ENCODE data around the gene INPPL1.

Gene INPPL1

DNA sequence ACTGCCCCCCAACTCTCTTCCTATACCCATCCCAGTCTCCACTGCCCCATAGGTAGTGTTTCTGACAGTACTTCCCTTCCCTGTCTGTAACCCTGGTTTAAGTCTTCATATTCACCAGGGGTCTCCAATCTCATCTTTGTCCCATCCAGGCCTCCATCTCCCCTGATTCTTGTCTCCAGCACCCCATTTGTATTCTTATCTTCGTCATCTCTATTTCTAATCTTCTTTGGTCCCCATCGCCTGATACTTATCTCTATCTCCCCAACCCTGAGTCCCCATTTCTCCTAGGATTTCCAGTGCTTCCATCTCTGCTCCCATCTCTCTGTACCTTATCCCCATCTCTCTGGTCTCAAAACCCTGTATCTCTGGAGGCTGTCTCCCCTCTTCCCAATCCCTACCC, 17.6 kb downstream of the INPPL1 start:
- ATAC-seq: no peak
- TF ChIP-seq, protein P1, sequence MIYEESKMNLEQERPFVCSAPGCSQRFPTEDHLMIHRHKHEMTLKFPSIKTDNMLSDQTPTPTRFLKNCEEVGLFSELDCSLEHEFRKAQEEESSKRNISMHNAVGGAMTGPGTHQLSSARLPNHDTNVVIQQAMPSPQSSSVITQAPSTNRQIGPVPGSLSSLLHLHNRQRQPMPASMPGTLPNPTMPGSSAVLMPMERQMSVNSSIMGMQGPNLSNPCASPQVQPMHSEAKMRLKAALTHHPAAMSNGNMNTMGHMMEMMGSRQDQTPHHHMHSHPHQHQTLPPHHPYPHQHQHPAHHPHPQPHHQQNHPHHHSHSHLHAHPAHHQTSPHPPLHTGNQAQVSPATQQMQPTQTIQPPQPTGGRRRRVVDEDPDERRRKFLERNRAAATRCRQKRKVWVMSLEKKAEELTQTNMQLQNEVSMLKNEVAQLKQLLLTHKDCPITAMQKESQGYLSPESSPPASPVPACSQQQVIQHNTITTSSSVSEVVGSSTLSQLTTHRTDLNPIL (CRISPR knock-in tag; IDR thresholded peaks at IDR 0.05; ENCODE audit: low read depth): peak; percentile 31; the same call in 1 of the 2 replicates
- TF ChIP-seq PPARA (CRISPR knock-in tag; IDR thresholded peaks at IDR 0.05; ENCODE audit: borderline replicate concordance) (0 out of 2 replicates have a peak, but pooled peaks have one; percentile 0), SNAI2 (CRISPR knock-in tag; IDR thresholded peaks at IDR 0.05) (peak; percentile 55; the same call in 1 of the 2 replicates), ESRRG (CRISPR knock-in tag; IDR thresholded peaks at IDR 0.05) (peak; percentile 27; the same call in 1 of the 2 replicates), TOX (CRISPR knock-in tag; IDR thresholded peaks at IDR 0.05; ENCODE audit: borderline replicate concordance) (no peak), ZNF70 (CRISPR knock-in tag; IDR thresholded peaks at IDR 0.05) (peak; percentile 39; the same call in 1 of the 2 replicates)

DNA sequence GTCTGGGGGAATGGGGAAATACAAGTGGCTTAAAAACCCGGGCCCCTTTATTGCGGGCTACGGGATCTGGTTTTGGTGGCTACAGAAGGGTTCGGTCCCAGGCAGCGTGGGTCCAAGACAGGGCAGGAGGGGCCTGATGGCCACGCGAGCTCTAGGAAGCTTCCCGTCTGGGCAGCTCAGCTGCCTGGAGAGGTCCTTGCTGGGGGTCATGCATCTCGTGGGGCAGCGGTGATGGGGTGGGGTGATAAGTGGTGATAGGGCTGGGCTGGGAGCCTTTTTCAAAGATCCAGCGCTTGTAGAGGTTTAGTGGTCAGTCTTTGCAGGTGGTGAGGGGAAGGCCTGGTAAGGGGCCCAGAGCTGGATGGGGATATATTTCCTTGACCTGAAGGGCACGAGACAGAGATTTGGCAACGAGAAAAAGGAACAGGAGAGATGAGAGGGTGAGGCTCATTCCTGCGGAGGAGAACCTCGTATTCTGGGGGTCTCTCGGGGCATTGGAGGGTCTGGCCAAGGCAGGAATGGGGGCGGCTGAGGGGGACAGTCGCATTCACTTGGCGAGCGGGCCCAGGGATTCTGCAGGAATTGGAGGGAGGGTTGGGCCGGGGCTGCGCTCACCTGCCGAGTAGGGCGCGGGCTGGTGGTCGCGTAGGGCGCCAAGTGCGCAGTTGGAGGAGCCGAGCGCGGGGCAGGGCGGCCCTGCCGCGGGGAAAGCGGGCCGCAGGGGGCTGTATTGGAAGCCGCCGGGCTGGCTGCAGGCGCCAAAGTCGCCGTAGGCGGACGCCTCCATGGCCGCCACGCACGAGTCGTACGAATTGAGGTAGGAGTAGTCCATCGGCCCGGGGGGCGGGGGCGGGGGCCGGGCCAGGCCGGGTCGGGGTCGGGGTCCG, 18.8 kb downstream of the INPPL1 start:
- ATAC-seq: peak; percentile 0; the same call in 2 of the 3 replicates
- TF ChIP-seq, protein P2, sequence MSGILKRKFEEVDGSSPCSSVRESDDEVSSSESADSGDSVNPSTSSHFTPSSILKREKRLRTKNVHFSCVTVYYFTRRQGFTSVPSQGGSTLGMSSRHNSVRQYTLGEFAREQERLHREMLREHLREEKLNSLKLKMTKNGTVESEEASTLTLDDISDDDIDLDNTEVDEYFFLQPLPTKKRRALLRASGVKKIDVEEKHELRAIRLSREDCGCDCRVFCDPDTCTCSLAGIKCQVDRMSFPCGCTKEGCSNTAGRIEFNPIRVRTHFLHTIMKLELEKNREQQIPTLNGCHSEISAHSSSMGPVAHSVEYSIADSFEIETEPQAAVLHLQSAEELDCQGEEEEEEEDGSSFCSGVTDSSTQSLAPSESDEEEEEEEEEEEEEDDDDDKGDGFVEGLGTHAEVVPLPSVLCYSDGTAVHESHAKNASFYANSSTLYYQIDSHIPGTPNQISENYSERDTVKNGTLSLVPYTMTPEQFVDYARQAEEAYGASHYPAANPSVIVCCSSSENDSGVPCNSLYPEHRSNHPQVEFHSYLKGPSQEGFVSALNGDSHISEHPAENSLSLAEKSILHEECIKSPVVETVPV (CRISPR knock-in tag; IDR thresholded peaks at IDR 0.05): no peak
- no peak for TF ChIP-seq ZNF8 (CRISPR knock-in tag; IDR thresholded peaks at IDR 0.05)
- TF ChIP-seq TCF4 (CRISPR knock-in tag; IDR thresholded peaks at IDR 0.05; ENCODE audit: borderline replicate concordance): no peak
- TF ChIP-seq ZNF70 (CRISPR knock-in tag; IDR thresholded peaks at IDR 0.05): no peak
- TF ChIP-seq ZC3H10 (CRISPR knock-in tag; IDR thresholded peaks at IDR 0.05): no peak
- no peak for TF ChIP-seq ISL1 (CRISPR knock-in tag; IDR thresholded peaks at IDR 0.05)
- no peak for TF ChIP-seq BACH2 (CRISPR knock-in tag; IDR thresholded peaks at IDR 0.05; ENCODE audit: borderline replicate concordance)
- TF ChIP-seq, protein P3, sequence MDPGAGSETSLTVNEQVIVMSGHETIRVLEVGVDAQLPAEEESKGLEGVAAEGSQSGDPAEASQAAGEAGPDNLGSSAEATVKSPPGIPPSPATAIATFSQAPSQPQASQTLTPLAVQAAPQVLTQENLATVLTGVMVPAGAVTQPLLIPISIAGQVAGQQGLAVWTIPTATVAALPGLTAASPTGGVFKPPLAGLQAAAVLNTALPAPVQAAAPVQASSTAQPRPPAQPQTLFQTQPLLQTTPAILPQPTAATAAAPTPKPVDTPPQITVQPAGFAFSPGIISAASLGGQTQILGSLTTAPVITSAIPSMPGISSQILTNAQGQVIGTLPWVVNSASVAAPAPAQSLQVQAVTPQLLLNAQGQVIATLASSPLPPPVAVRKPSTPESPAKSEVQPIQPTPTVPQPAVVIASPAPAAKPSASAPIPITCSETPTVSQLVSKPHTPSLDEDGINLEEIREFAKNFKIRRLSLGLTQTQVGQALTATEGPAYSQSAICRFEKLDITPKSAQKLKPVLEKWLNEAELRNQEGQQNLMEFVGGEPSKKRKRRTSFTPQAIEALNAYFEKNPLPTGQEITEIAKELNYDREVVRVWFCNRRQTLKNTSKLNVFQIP (CRISPR knock-in tag; IDR thresholded peaks at IDR 0.05; ENCODE audit: borderline replicate concordance, low read depth): no peak

DNA sequence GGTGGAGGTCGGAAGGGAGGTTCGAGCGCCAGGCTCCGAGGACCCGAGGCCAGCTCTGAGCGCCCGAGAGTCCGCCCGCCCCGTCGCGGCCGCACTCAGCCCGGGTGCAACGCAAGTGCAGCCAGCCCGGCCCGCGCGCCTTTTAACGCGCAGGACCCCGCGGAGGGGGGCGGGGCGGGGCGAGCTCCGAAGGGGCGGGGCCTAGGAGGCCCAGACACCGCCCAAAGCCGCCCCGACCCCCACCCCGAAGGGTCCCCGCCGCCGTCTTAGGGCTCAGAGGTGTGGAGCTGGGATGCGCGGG, 19.4 kb downstream of the INPPL1 start, which contains the start of gene PHOX2A:
Gene PHOX2A (minus strand): TSS at position 117 of the 301 bp plus-strand sequence. CDS start 172 bp downstream, outside the sequence.
- peak; percentile 55 for ATAC-seq
- TF ChIP-seq, protein P4, sequence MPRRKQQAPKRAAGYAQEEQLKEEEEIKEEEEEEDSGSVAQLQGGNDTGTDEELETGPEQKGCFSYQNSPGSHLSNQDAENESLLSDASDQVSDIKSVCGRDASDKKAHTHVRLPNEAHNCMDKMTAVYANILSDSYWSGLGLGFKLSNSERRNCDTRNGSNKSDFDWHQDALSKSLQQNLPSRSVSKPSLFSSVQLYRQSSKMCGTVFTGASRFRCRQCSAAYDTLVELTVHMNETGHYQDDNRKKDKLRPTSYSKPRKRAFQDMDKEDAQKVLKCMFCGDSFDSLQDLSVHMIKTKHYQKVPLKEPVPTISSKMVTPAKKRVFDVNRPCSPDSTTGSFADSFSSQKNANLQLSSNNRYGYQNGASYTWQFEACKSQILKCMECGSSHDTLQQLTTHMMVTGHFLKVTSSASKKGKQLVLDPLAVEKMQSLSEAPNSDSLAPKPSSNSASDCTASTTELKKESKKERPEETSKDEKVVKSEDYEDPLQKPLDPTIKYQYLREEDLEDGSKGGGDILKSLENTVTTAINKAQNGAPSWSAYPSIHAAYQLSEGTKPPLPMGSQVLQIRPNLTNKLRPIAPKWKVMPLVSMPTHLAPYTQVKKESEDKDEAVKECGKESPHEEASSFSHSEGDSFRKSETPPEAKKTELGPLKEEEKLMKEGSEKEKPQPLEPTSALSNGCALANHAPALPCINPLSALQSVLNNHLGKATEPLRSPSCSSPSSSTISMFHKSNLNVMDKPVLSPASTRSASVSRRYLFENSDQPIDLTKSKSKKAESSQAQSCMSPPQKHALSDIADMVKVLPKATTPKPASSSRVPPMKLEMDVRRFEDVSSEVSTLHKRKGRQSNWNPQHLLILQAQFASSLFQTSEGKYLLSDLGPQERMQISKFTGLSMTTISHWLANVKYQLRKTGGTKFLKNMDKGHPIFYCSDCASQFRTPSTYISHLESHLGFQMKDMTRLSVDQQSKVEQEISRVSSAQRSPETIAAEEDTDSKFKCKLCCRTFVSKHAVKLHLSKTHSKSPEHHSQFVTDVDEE (CRISPR knock-in tag; IDR thresholded peaks at IDR 0.05): no peak
- TF ChIP-seq RARB (CRISPR knock-in tag; IDR thresholded peaks at IDR 0.05) (no peak), ZC3H10 (CRISPR knock-in tag; IDR thresholded peaks at IDR 0.05) (no peak), TCF4 (CRISPR knock-in tag; IDR thresholded peaks at IDR 0.05; ENCODE audit: borderline replicate concordance) (no peak), SNAI2 (CRISPR knock-in tag; IDR thresholded peaks at IDR 0.05) (no peak), ZNF8 (CRISPR knock-in tag; IDR thresholded peaks at IDR 0.05) (no peak), BACH2 (CRISPR knock-in tag; IDR thresholded peaks at IDR 0.05; ENCODE audit: borderline replicate concordance) (no peak)
- TF ChIP-seq, protein P5, sequence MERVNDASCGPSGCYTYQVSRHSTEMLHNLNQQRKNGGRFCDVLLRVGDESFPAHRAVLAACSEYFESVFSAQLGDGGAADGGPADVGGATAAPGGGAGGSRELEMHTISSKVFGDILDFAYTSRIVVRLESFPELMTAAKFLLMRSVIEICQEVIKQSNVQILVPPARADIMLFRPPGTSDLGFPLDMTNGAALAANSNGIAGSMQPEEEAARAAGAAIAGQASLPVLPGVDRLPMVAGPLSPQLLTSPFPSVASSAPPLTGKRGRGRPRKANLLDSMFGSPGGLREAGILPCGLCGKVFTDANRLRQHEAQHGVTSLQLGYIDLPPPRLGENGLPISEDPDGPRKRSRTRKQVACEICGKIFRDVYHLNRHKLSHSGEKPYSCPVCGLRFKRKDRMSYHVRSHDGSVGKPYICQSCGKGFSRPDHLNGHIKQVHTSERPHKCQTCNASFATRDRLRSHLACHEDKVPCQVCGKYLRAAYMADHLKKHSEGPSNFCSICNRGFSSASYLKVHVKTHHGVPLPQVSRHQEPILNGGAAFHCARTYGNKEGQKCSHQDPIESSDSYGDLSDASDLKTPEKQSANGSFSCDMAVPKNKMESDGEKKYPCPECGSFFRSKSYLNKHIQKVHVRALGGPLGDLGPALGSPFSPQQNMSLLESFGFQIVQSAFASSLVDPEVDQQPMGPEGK (CRISPR knock-in tag; IDR thresholded peaks at IDR 0.05; ENCODE audit: borderline replicate concordance): no peak
- TF ChIP-seq, protein P3 (CRISPR knock-in tag; IDR thresholded peaks at IDR 0.05; ENCODE audit: borderline replicate concordance, low read depth): no peak
